GM10266 (cell line): ENCODE measurements around the gene NEMF.
A peak's percentile ranks its signal among the peaks of the same experiment; 100 is the strongest.

Experiments used
- DNase-seq: peaks from one replicate; pipeline ENCODE4 v3.0.0; 2012; ENCODE audit errors: extremely low spot score
- TF ChIP-seq, protein P1 (sequence below): IDR thresholded peaks from 2 replicates; pipeline ENCODE4 v1.5.1; 2012; ENCODE audit warnings: mild to moderate bottlenecking, low read depth; ENCODE audit not compliant: control insufficient read depth, insufficient read depth; ENCODE audit errors: missing control alignments

Gene NEMF

DNA sequence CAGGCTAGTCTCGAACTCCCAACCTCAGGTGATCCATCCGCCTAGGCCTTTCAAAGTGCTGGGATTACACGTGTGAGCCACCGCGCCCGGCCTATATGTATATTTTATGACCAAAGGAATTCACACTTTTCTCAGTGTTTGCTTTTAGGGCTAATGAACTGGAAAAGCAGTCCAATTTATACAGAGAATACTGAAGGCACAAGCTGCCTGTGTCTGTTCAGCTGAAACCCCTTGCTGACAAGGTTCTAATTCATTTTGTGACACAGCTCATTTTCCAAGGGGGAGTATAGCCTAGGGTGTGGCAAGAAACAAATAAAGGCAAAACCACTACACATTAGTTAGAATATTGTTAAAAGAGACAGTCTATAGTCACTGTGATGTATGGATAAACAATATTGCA is 18.3 kb upstream of the NEMF start:
- TF ChIP-seq, protein P1, sequence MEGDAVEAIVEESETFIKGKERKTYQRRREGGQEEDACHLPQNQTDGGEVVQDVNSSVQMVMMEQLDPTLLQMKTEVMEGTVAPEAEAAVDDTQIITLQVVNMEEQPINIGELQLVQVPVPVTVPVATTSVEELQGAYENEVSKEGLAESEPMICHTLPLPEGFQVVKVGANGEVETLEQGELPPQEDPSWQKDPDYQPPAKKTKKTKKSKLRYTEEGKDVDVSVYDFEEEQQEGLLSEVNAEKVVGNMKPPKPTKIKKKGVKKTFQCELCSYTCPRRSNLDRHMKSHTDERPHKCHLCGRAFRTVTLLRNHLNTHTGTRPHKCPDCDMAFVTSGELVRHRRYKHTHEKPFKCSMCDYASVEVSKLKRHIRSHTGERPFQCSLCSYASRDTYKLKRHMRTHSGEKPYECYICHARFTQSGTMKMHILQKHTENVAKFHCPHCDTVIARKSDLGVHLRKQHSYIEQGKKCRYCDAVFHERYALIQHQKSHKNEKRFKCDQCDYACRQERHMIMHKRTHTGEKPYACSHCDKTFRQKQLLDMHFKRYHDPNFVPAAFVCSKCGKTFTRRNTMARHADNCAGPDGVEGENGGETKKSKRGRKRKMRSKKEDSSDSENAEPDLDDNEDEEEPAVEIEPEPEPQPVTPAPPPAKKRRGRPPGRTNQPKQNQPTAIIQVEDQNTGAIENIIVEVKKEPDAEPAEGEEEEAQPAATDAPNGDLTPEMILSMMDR: no peak
- DNase-seq: no peak

DNA sequence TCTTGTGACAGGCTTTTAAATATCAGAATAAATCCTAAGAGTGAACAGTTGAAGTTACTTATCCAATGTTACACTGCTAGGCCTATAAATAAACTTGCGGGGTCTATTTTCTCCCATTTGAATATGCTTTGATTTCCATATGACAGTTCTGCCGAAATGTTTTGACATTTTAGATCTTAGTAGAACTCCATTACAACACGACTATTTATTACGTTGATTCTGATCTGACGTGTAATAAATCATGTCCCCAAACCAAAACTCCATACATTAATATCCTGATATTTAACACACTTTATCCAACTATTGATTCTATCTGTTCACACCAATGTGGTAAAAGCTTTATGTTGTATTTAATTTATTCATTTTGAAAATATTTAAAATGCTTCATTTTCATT is 16.1 kb upstream of the NEMF start:
- no peak for DNase-seq
- TF ChIP-seq, protein P1: no peak

DNA sequence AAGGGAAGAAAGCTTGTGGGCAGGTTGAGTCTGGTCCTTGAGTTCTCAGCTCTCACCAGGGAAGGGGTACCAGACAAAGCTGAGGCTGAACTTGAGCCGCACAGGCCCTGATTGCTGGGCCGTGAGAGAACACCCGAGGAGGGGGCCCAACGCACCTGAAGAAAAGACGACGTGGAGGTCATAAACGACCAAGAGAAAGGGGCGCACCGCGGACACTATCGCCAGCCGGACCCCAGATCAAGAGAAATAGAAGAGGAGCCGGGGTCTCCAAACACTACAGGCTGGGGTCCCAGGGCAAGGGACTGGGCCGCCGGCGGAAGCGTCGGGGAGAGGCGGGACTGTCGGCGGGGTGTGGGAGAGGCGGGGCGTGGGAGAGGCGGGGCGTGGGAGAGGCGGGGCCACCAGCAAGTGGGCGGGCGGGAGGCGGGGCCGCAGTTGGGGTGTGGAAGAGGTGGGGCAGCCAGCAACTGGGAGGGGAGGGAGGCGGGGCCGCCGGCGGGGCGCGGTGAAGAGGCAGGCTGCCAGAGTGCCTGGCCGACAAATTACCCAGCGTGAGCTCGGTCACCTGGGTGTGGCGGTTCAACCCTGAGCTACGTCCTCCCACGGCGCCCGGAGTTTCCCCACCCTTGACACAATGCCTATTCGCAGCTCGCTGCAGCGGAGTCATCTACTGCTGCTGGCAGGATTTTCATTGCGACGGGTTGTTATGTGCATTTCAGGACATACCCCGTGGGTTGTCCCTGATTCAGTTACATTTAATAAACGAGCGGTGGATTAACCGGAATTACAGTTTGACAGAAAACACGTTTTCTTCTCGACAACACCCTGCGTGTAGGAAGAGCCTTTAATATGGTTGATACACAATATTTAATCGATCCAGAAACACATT is 15.5 kb upstream of the NEMF start:
- TF ChIP-seq, protein P1: no peak
- DNase-seq: peak; percentile 90

DNA sequence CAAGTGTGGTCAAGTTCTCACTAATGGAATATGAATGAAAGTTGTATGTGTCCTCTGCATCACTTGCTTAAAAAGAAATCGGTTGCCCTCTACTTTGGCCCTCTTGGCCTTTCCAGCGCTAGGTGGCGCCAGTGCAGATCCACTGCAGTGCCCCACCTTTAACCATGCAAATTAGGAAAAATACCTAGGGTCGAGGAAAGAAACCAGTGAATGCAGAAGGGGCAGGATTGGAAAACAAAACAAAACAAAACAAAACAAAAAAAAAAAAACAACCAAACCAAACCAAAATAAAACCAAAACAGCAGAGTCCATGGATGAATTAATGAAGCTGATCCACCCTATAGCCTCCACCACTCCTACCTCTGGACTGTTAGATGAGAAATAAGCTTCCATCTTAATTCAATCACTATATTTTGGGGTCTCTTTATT is 12.9 kb upstream of the NEMF start:
- TF ChIP-seq, protein P1: peak; percentile 89
- DNase-seq: no peak

DNA sequence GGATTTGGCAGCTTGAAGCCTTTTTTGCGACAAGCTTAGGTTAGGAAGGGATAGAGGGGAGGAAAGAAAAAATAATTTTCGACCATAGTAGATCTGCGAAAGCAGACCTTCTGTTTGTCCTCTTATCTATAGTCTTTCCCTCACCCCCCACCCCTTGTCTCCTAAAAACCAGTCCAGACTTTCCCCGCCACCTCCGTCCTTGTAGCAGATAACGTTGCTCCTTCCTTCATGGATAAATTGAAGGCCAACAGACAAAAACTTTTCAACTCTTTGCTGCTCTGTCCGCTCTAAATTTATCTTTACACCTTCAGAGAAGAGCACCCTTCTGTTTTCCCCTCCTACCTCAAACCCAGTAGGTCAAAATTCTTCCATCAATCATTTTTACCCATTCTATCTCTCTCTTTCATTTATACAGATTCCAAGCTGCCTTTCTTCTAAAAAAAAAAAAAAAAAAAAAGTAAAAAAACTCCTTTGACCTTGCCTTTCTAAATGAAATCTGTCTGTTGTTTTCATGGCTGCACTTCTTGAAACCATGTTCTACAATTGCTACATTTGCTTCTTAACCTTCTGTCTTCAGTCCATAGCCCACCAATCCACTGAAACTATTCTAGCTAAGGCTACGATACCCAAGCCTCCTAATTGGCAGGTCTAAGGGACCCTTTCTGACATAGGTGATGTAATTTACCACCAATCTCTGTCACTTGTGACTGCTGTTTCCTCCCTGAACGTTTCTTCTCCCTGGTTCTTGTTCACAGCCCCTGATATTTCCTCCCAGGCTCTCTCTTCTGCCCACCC is 11.1 kb upstream of the NEMF start:
- DNase-seq: peak; percentile 27
- TF ChIP-seq, protein P1: no peak

DNA sequence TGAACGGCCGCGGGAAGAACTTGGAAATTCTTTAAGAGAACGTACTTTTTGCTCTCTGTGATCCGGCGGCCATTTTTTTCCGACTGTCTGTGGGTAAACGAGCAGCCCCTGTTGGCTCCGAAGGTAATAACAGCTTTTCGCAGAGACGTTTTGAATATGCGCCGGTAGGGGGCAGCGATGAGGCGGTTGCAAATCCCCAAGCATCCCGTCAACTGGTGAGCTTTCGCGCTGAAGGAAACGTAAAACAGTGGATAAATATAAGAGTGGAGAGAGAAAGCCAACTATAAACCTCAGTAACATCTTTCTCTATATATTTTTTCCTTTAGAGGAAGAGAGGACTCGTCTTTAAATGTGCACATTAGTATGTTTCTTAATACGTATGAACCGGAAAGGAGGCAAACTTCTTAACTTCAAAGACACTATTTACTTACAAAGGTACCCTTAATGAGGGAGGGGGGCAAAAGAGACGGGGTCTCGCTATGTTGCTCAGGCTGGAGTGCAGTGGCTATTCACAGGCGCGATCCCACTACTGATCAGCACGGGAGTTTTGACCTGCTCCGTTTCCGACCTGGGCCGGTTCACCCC is 9.6 kb upstream of the NEMF start:
- DNase-seq: peak; percentile 44
- TF ChIP-seq, protein P1: peak; percentile 100

DNA sequence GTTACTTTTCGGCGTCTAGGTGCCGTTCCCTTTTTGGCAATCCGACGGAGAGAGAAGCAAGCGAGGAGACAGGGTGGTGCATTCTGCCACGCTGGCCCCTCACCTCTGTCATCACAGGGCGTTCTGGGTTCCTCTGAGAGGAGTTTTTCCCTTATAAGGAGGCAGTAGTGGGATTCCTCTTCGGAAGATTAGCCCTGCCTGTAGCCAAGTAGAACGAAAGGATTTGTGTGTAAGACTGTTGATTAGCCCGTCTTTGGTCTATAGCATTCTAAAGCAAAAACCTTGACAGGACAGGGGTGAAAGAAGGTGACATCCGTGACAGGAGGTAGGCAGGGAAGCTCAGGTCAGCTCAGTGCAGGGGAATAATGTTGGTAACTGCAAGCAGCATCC is 9.1 kb upstream of the NEMF start:
- peak; percentile 20 for DNase-seq
- TF ChIP-seq, protein P1: no peak
